ENCODE measurements around the gene NFKBIE. TPM values are rescaled to one million over a fixed set of nuclear protein-coding genes. Genes with fewer than 3 reads are reported as not detected.

NFKBIE gene
- total RNA-seq, 1 experiment from 2014 or later: 7.6 TPM

- Histone ChIP-seq H3K4me1 (ENCODE audit: control insufficient read depth in 1 of 2, insufficient read depth in 2 of 2, low read length in 2 of 2) (peaks cover 29 to 42% of the 10 kb centered on the region in 2 experiments), H3K9me3 (ENCODE audit: control insufficient read depth in 1 of 2, insufficient read depth in 1 of 2, low read depth in 1 of 2, low read length in 2 of 2) (no peaks in the 10 kb centered on the region), H3K4me3 (replicated peaks in 1 of 2; ENCODE audit: low read depth in 1 of 2, low read length in 2 of 2) (no peak overlapping the region), H3K9me2 (ENCODE audit: insufficient read depth) (no peaks in the 10 kb centered on the region), H2AFZ (ENCODE audit: low read depth, low read length, poor library complexity, severe bottlenecking) (no peak overlapping the region), H3K9ac (ENCODE audit: low read length) (no peak overlapping the region), H3K79me2 (ENCODE audit: insufficient read depth, low read length) (no peaks in the 10 kb centered on the region), H3K36me3 (ENCODE audit: control insufficient read depth in 1 of 2, insufficient read depth in 2 of 2, low read length in 2 of 2) (peaks cover 17 to 40% of the 10 kb centered on the region in 2 experiments; a peak in 3 of 4 replicates), H3K27me3 (ENCODE audit: insufficient read depth, low read length) (no peaks in the 10 kb centered on the region), H4K20me1 (ENCODE audit: insufficient read depth) (no peaks in the 10 kb centered on the region), H3K4me2 (ENCODE audit: low read length) (no peak overlapping the region), H3K27ac (ENCODE audit: low read depth, low read length) (peak overlapping the region; percentile 41)
- BruUV-seq (replicated peaks): no TSS peak
- ChIA-PET CTCF (interaction anchor here (0.7 to 2.6 kb wide), 6 partner anchors 11 to 138 kb away, joined by 3 to 22 read pairs (median 8); partner anchors contain the start of genes HSP90AB1 and SLC29A1), RAD21 (ENCODE audit: low non-redundant PET in 1 of 2, low total read pairs in 2 of 2, uncharacterized antibody in 2 of 2, unreplicated experiment in 2 of 2) (no interaction called here), POLR2A (interaction anchor here (2.5 kb wide), 1 partner anchor 11 kb away, joined by 20 read pairs; the partner anchor contains the start of gene HSP90AB1)
- intact Hi-C loops (cut with micrococcal nuclease): no loop called here
- no peak for DNase-seq (ENCODE audit: low read depth, low spot score)
- TF ChIP-seq SP1 (IDR thresholded peaks at IDR 0.05; ENCODE audit: low read depth) (no peak), FOSL1 (IDR thresholded peaks at IDR 0.05; ENCODE audit: low read depth) (no peak), EZH2 (IDR thresholded peaks at IDR 0.05) (no peak)
- ATAC-seq: no peak
Measured at GRCh38 chr6:44235269-44235668, 30.1 kb downstream of the NFKBIE start.

DNA sequence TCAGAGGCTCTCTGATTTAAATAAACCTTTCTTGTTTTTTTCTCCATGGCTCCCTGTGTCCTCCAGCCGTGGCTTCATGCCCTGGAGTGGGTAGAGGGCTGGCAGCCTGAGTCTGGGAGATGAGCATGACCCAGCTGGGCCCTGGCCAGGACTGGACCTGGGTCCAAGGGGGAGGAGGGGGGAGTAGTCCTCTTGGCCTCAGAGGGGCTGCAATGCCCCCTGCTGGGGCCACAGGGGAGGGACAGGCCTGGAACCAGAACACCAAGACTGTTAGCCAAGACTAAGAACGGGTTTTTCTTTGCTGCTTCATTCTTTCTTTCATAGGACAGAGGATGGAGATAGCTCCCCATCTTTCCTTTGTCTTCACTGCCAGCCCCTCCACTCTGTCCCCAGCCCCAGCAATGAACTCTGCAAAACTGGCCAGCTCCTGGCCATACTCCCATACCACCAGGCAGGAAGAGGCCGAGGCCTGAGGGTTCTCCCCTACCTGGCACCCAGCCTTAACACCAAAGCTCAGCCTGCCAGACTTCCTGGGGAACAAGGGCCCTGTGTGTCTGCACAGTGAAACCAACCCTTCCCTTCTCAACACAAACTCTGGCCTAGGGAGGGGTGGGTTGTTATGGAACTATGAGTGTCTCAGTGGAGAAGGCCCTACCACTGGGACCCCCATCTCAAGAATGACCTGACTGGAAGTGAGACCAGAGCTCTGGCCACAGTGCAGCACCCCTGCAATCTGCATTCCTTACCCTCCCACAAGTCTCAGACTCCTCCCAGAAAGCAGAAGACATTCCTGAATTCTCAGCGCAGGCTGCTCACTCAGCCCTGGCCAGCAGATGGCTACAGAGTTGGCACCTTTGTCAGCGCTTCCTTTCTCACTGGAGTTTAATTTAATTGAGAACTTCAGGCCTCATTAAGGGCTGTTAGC is 31.0 kb downstream of the NFKBIE start:
- ChIA-PET POLR2A (interaction anchor here (1.4 to 2.5 kb wide), 2 partner anchors 11 to 12 kb away, joined by 7 to 20 read pairs; partner anchors contain the start of genes HSP90AB1 and SLC29A1), CTCF (interaction anchor here (0.9 to 2.6 kb wide), 8 partner anchors 8 to 137 kb away, joined by 3 to 22 read pairs (median 7); partner anchors contain the start of genes HSP90AB1 and SLC29A1), RAD21 (ENCODE audit: low non-redundant PET in 1 of 2, low total read pairs in 2 of 2, uncharacterized antibody in 2 of 2, unreplicated experiment in 2 of 2) (no interaction called here)
- no peaks in the 10 kb centered on the region for H3K79me2 ChIP-seq (ENCODE audit: insufficient read depth, low read length)
- peaks cover 29 to 42% of the 10 kb centered on the region in 2 experiments for H3K4me1 ChIP-seq (ENCODE audit: control insufficient read depth in 1 of 2, insufficient read depth in 2 of 2, low read length in 2 of 2)
- no TSS peak for BruUV-seq (replicated peaks)
- peaks cover 17 to 48% of the 10 kb centered on the region in 2 experiments; a peak in 3 of 4 replicates for H3K36me3 ChIP-seq (ENCODE audit: control insufficient read depth in 1 of 2, insufficient read depth in 2 of 2, low read length in 2 of 2)
- peak overlapping the region; percentile 35; the same call in 1 of the 2 replicates for H3K4me2 ChIP-seq (ENCODE audit: low read length)
- TF ChIP-seq ELF1 (IDR thresholded peaks at IDR 0.05; ENCODE audit: borderline replicate concordance, low read depth): no peak
- peak; percentile 68 to 82 (median 77) for TF ChIP-seq CTCF (IDR thresholded peaks at IDR 0.05 in 2 of 3, conservative IDR thresholded peaks at IDR 0.05 in 1 of 3; ENCODE audit: borderline replicate concordance in 1 of 3, insufficient read depth in 1 of 3, low read depth in 2 of 3, low read length in 2 of 3)
- TF ChIP-seq RAD21 (IDR thresholded peaks at IDR 0.05; ENCODE audit: low read depth): peak; percentile 76
- H3K27me3 ChIP-seq (ENCODE audit: insufficient read depth, low read length): no peaks in the 10 kb centered on the region
- H3K9ac ChIP-seq (ENCODE audit: low read length): no peak overlapping the region
- intact Hi-C loops (cut with micrococcal nuclease): loop anchor here (1.0 kb wide), 2 partner anchors 62 to 138 kb away; no protein-coding TSS in a partner anchor
- no peaks in the 10 kb centered on the region for H3K9me2 ChIP-seq (ENCODE audit: insufficient read depth)
- ATAC-seq: peak; percentile 53
- no peaks in the 10 kb centered on the region for H4K20me1 ChIP-seq (ENCODE audit: insufficient read depth)
- H2AFZ ChIP-seq (ENCODE audit: low read depth, low read length, poor library complexity, severe bottlenecking): no peak overlapping the region
- no peak for DNase-seq (ENCODE audit: low read depth, low spot score)
- no peaks in the 10 kb centered on the region for H3K9me3 ChIP-seq (ENCODE audit: control insufficient read depth in 1 of 2, insufficient read depth in 1 of 2, low read depth in 1 of 2, low read length in 2 of 2)
- H3K27ac ChIP-seq (ENCODE audit: low read depth, low read length): peak overlapping the region; percentile 41
- H3K4me3 ChIP-seq (replicated peaks in 1 of 2; ENCODE audit: low read depth in 1 of 2, low read length in 2 of 2): no peak overlapping the region

All from HCT116 (cell line).